Ammon's horn (tissue), 1 donor: ENCODE measurements around the gene CHMP5.

ENCODE experiments used
- DNase-seq: peaks from one replicate; pipeline ENCODE4 v3.0.0-alpha.2; 2016; ENCODE audit warnings: low spot score

CHMP5 gene

GRCh38 chr9:33244137-33244784, 20.6 kb upstream of the CHMP5 start:
- DNase-seq, result no peak

- DNase-seq, result no peak
Measured at GRCh38 chr9:33245341-33245740, 19.5 kb upstream of the CHMP5 start.

GRCh38 chr9:33246269-33246860, 18.5 kb upstream of the CHMP5 start:
- DNase-seq, result no peak

GRCh38 chr9:33248606-33249005, 16.2 kb upstream of the CHMP5 start:
- no peak for DNase-seq

- DNase-seq, result no peak
Measured at GRCh38 chr9:33249087-33249658, 15.7 kb upstream of the CHMP5 start.

- DNase-seq, result no peak
Measured at GRCh38 chr9:33249983-33250382, 14.9 kb upstream of the CHMP5 start.

GRCh38 chr9:33250458-33250995, 14.3 kb upstream of the CHMP5 start:
- DNase-seq, result no peak

GRCh38 chr9:33254211-33254610, 10.6 kb upstream of the CHMP5 start:
- no peak for DNase-seq

- DNase-seq, result no peak
Measured at GRCh38 chr9:33255014-33255413, 9.8 kb upstream of the CHMP5 start.

GRCh38 chr9:33255471-33255870, 9.4 kb upstream of the CHMP5 start:
- DNase-seq, result no peak

GRCh38 chr9:33256236-33256635, 8.6 kb upstream of the CHMP5 start:
- DNase-seq, result no peak

- DNase-seq, result no peak
Measured at GRCh38 chr9:33257276-33257675, 7.6 kb upstream of the CHMP5 start.

- DNase-seq, result no peak
Measured at GRCh38 chr9:33260372-33260771, 4.5 kb upstream of the CHMP5 start.

- DNase-seq, result peak; percentile 59
Measured at GRCh38 chr9:33263131-33264002, 1.5 kb upstream of the CHMP5 start.

- peak; percentile 49 for DNase-seq
Measured at GRCh38 chr9:33264003-33264472, 811 bp upstream of the CHMP5 start.

- peak; percentile 26 for DNase-seq
Measured at GRCh38 chr9:33265211-33265865, 489 bp downstream of the CHMP5 start.

GRCh38 chr9:33267151-33267767, 2.4 kb downstream of the CHMP5 start:
- DNase-seq, result no peak

- DNase-seq, result no peak
Measured at GRCh38 chr9:33270146-33270545, 5.3 kb downstream of the CHMP5 start.

- DNase-seq, result no peak
Measured at GRCh38 chr9:33272061-33272460, 7.2 kb downstream of the CHMP5 start.

GRCh38 chr9:33273266-33273971, 8.6 kb downstream of the CHMP5 start:
- no peak for DNase-seq

- no peak for DNase-seq
Measured at GRCh38 chr9:33273972-33274328, 9.1 kb downstream of the CHMP5 start.
